ENCODE measurements around the gene HOXA9.
A peak's percentile ranks its signal among the peaks of the same experiment; 100 is the strongest.

The HOXA9 gene

GRCh38 chr7:27197137-27198042, 32.1 kb upstream of the HOXA9 start:
- Histone ChIP-seq H3K27me3 (ENCODE audit: insufficient read depth, poor library complexity, severe bottlenecking) (peaks cover 70% of the 10 kb centered on the region), H3K27ac (replicated peaks) (no peak overlapping the region), H3K4me3 (replicated peaks; ENCODE audit: insufficient read depth, low read length) (no peak overlapping the region)
- no peak for DNase-seq (ENCODE audit: low read depth in 1 of 2, low spot score in 1 of 2)
- TF ChIP-seq CTCF (IDR thresholded peaks at IDR 0.05; ENCODE audit: insufficient read depth, low read length) (no peak), GABPA (IDR thresholded peaks at IDR 0.05; ENCODE audit: low read depth) (no peak), REST (IDR thresholded peaks at IDR 0.05; ENCODE audit: insufficient replicate concordance, low read depth) (no peak), SPI1 (IDR thresholded peaks at IDR 0.05; ENCODE audit: borderline replicate concordance, low read depth) (no peak), POLR2AphosphoS5 (IDR thresholded peaks at IDR 0.05; ENCODE audit: low read depth) (no peak)

- no peak overlapping the region for H3K4me3 ChIP-seq (replicated peaks; ENCODE audit: insufficient read depth, low read length)
- no peak overlapping the region for H3K27ac ChIP-seq (replicated peaks)
- TF ChIP-seq CTCF (IDR thresholded peaks at IDR 0.05; ENCODE audit: insufficient read depth, low read length), result peak; percentile 36
- TF ChIP-seq POLR2AphosphoS5 (IDR thresholded peaks at IDR 0.05; ENCODE audit: low read depth), result no peak
- TF ChIP-seq REST (IDR thresholded peaks at IDR 0.05; ENCODE audit: insufficient replicate concordance, low read depth), result no peak
- H3K27me3 ChIP-seq (ENCODE audit: insufficient read depth, poor library complexity, severe bottlenecking), result peaks cover 75% of the 10 kb centered on the region
- peak; percentile 69 to 72 for DNase-seq (ENCODE audit: low read depth in 1 of 2, low spot score in 1 of 2)
These were observed 31.0 kb upstream of the HOXA9 start for GRCh38 chr7:27196287-27196767.

- TF ChIP-seq CTCF (IDR thresholded peaks at IDR 0.05; ENCODE audit: insufficient read depth, low read length) (no peak), POLR2AphosphoS5 (IDR thresholded peaks at IDR 0.05; ENCODE audit: low read depth) (no peak), REST (IDR thresholded peaks at IDR 0.05; ENCODE audit: insufficient replicate concordance, low read depth) (no peak), SPI1 (IDR thresholded peaks at IDR 0.05; ENCODE audit: borderline replicate concordance, low read depth) (no peak), GABPA (IDR thresholded peaks at IDR 0.05; ENCODE audit: low read depth) (no peak)
- no peak overlapping the region for H3K27ac ChIP-seq (replicated peaks)
- H3K4me3 ChIP-seq (replicated peaks; ENCODE audit: insufficient read depth, low read length), result no peak overlapping the region
- H3K27me3 ChIP-seq (ENCODE audit: insufficient read depth, poor library complexity, severe bottlenecking), result peaks cover 67% of the 10 kb centered on the region
- no peak for DNase-seq (ENCODE audit: low read depth in 1 of 2, low spot score in 1 of 2)
These were observed 29.5 kb upstream of the HOXA9 start for GRCh38 chr7:27194686-27195379.
